HepG2 (cell line): ENCODE data around the gene SMIM20. TPM values are rescaled to one million over a fixed set of nuclear protein-coding genes. Genes with fewer than 3 reads are reported as not detected.
"Not testable (repeated sequence)": the region's sequence is repeated elsewhere in the genome, so short reads cannot be mapped to it uniquely, and the experiment has no call there.

Experiments used
- ATAC-seq: fragments of 200-7000 bp; cut with Tn5 transposase; 3 replicates; pipeline ENCODE4 v1.9.1; 2020; ENCODE audit warnings: mild to moderate bottlenecking, moderate library complexity
- BruUV-seq: library from RNA; stranded (reverse); fragments of 400-500 nt; replicated peaks from 2 replicates; lab custom pipeline; 2021; lab: Mats Ljungman, UMichigan
- CTCF ChIA-PET: fragments of 300-600 bp; formaldehyde crosslinking; extraction: SDS; loops from one replicate; lab custom pipeline; 2021; ENCODE audit warnings: low total read pairs, inconsistent platforms, low intra/inter-chr PET ratio; lab: Yijun Ruan, JAX
- POLR2A ChIA-PET: fragments of 350-600 bp; sonication (Branson Sonifier 250); formaldehyde crosslinking; loops from one replicate; lab custom pipeline; 2020; ENCODE audit warnings: antibody characterized with exemption, inconsistent platforms; lab: Yijun Ruan, JAX
- DNase-seq: peaks from one replicate; pipeline ENCODE4 v3.0.0-alpha.2; 2015; ENCODE audit warnings: low spot score
- FAIRE-seq: peaks from 3 replicates; lab custom pipeline; 2011; peaks lifted over from hg19 to GRCh38; lab: Jason Lieb, UNC
- H2AFZ ChIP-seq: one replicate; pipeline ENCODE4 v1.6.1; 2011; ENCODE audit warnings: low read length, inconsistent platforms
- H3K27ac ChIP-seq: fragments of 300-600 bp; 3 replicates; pipeline ENCODE4 v1.8.0; 2011; ENCODE audit warnings: mixed run types, mild to moderate bottlenecking, mixed read lengths, low read length, inconsistent platforms; ENCODE audit not compliant: insufficient read depth; ENCODE audit errors: extremely low read length
- H3K27me3 ChIP-seq, 2 experiments: fragments of 200-600 bp in 1 of 2; 2 replicates in 1 of 2; 3 replicates in 1 of 2; pipeline versions ENCODE4 v1.6.0 to v1.8.0; 2011; ENCODE audit warnings: low read length in 2 of 2, mild to moderate bottlenecking in 2 of 2, moderate library complexity in 2 of 2, inconsistent platforms in 1 of 2; ENCODE audit not compliant: insufficient read depth in 2 of 2, control insufficient read depth in 1 of 2
- H3K36me3 ChIP-seq, 2 experiments: fragments of 200-600 bp in 1 of 2; replicated peaks in 1 of 2; 2 replicates in 1 of 2; 3 replicates in 1 of 2; pipeline versions ENCODE4 v1.5.1 to v1.8.0; 2011; ENCODE audit warnings: low read length in 2 of 2, inconsistent platforms in 1 of 2; ENCODE audit not compliant: insufficient read depth in 2 of 2, control insufficient read depth in 1 of 2
- H3K4me1 ChIP-seq: 2 replicates; pipeline ENCODE4 v1.5.1; 2012; ENCODE audit warnings: low read length, inconsistent platforms; ENCODE audit not compliant: insufficient read depth
- H3K4me2 ChIP-seq: 2 replicates; pipeline ENCODE4 v1.6.0; 2011; ENCODE audit warnings: low read depth, low read length, inconsistent platforms
- H3K4me3 ChIP-seq, 3 experiments: fragments of 200-600 bp in 1 of 3; sonication (generic), shearing (Covaris generic) in 1 of 3; replicated peaks in 1 of 3; 2 replicates each; pipeline ENCODE4 v1.5.1; 2011 to 2016; ENCODE audit warnings: low read length in 3 of 3, inconsistent platforms in 2 of 3, low read depth in 2 of 3, mild to moderate bottlenecking in 2 of 3, control low read depth in 1 of 3, mixed read lengths in 1 of 3; ENCODE audit not compliant: insufficient read depth in 1 of 3
- H3K79me2 ChIP-seq: one replicate; pipeline ENCODE4 v1.6.1; 2011; ENCODE audit warnings: low read length, inconsistent platforms; ENCODE audit not compliant: insufficient read depth
- H3K9ac ChIP-seq: 2 replicates; pipeline ENCODE4 v1.6.0; 2011; ENCODE audit warnings: mild to moderate bottlenecking, low read depth, low read length, inconsistent platforms; ENCODE audit not compliant: insufficient read depth
- H3K9me3 ChIP-seq: 2 replicates; pipeline ENCODE4 v1.5.1; 2012; ENCODE audit warnings: mild to moderate bottlenecking, low read length
- H4K20me1 ChIP-seq: 2 replicates; pipeline ENCODE4 v1.6.0; 2011; ENCODE audit warnings: inconsistent platforms, mild to moderate bottlenecking, low read length, moderate library complexity; ENCODE audit not compliant: insufficient read depth
- ATF7 ChIP-seq, 2 experiments: fragments of 450-650 bp in 1 of 2; sonication (generic) in 1 of 2; formaldehyde crosslinking in 1 of 2; IDR thresholded peaks; 2 replicates each; pipeline versions ENCODE4 v1.4.0 to v1.6.1; 2016 to 2020; ENCODE audit warnings: antibody characterized with exemption in 1 of 2, mild to moderate bottlenecking in 1 of 2, missing genetic modification reagents in 1 of 2
- ESRRA ChIP-seq: sonication (generic); formaldehyde crosslinking; IDR thresholded peaks from 2 replicates; pipeline ENCODE4 v1.5.1; 2020; ENCODE audit warnings: mild to moderate bottlenecking, low read depth, missing genetic modification reagents
- MYNN ChIP-seq: sonication (generic); formaldehyde crosslinking; IDR thresholded peaks from 2 replicates; pipeline ENCODE4 v1.4.0; 2020; ENCODE audit warnings: mild to moderate bottlenecking, low read depth, missing genetic modification reagents
- NKX3-1 ChIP-seq: sonication (generic); formaldehyde crosslinking; IDR thresholded peaks from 2 replicates; pipeline ENCODE4 v1.5.0; 2020; ENCODE audit warnings: missing genetic modification reagents
- ONECUT2 ChIP-seq: sonication (generic); formaldehyde crosslinking; IDR thresholded peaks from 2 replicates; pipeline ENCODE4 v1.4.0; 2020; ENCODE audit warnings: missing genetic modification reagents
- TEAD2 ChIP-seq: sonication (generic); formaldehyde crosslinking; IDR thresholded peaks from 2 replicates; pipeline ENCODE4 v1.9.0; 2021; ENCODE audit warnings: missing genetic modification reagents
- ZBTB8A ChIP-seq: sonication (generic); formaldehyde crosslinking; IDR thresholded peaks from 2 replicates; pipeline ENCODE4 v1.4.0; 2020; ENCODE audit warnings: mild to moderate bottlenecking, low read depth, missing genetic modification reagents, borderline replicate concordance
- ZNF281 ChIP-seq: sonication (generic); formaldehyde crosslinking; IDR thresholded peaks from 2 replicates; pipeline ENCODE4 v1.4.0; 2020; ENCODE audit warnings: missing genetic modification reagents, borderline replicate concordance
- ZNF367 ChIP-seq: sonication (generic); formaldehyde crosslinking; IDR thresholded peaks from 2 replicates; pipeline ENCODE4 v1.4.0; 2020; ENCODE audit warnings: missing genetic modification reagents, borderline replicate concordance
- ZNF841 ChIP-seq: sonication (generic); formaldehyde crosslinking; IDR thresholded peaks from 2 replicates; pipeline ENCODE4 v1.8.1; 2023; ENCODE audit warnings: missing genetic modification reagents, borderline replicate concordance
- WGBS: methylation state at CpG from one replicate; pipeline ENCODE4 v1.1.6; 2017; ENCODE audit warnings: low lambda C conversion rate; 5-methylcytosine and 5-hydroxymethylcytosine counted together
- in situ Hi-C: cut with HindIII; loops from 2 replicates; pipeline ENCODE4 v1.10.0; 2017; ENCODE audit warnings: low pct_unique_long_range_greater_than_20kb; ENCODE audit not compliant: extremely low pct_ligation_motif_present
- intact Hi-C: fragments of 100-400 bp; cut with micrococcal nuclease; formaldehyde crosslinking; loops from one replicate; pipeline ENCODE4 v1.10.0; 2022; ENCODE audit not compliant: unreplicated experiment
- polyA plus RNA-seq, 8 experiments: library from polyadenylated mRNA; depleted of rRNA in 3 of 8; stranded (reverse) in 7 of 8; unstranded in 1 of 8; fragments of >200 nt; fragmentation: Illumina TruSeq in 4 of 8; extraction: Trizol in 4 of 8; gene quantifications; 2 replicates each; pipeline versions ENCODE4 v1.2.1 to v1.2.3, GENCODE V29; 2011 to 2016; ENCODE audit warnings: low read depth in 4 of 8, missing spikeins in 1 of 8, mixed read lengths in 1 of 8; ENCODE audit not compliant: insufficient read depth in 1 of 8
- total RNA-seq, 5 experiments: library from RNA; depleted of rRNA; stranded (reverse); fragments of >200 nt; fragmentation: Illumina TruSeq; extraction: Trizol; gene quantifications; 2 replicates each; pipeline ENCODE4 v1.2.3, GENCODE V29; 2016; ENCODE audit warnings: low read depth in 1 of 5
- TF ChIP-seq, protein P1 (sequence below): sonication (generic); formaldehyde crosslinking; IDR thresholded peaks from 2 replicates; pipeline ENCODE4 v1.4.0; 2020; ENCODE audit warnings: mild to moderate bottlenecking, missing genetic modification reagents

Gene SMIM20
- total and polyA plus RNA-seq, 2 of the 13 experiments (the other 11 are each of a cell fraction or from before 2014, with no cell fraction given), result 26.3 to 30.2 TPM

DNA sequence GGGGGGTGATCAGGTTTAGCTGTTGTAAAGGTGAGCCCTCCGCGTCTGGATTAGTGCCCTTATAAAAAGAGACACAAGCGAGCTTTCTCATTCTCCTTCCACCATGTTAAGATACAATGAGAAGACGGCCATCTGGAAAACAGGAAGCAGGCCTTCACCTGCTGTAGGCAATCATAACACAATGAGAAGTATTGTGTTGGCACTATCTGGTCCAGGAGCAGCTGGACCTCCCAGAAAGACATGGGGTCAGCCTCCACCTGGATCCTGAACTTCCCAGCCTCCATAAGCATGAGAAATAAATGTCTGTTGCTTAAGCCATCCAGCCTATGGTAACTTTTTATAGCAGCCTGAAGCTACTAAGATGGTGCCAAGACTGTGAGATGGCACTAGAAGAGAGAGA, 8.6 kb upstream of the SMIM20 start:
- WGBS, result 96% methylated on average over 4 of the region's 4 CpGs
- CTCF ChIA-PET, result no interaction called here
- H3K27ac ChIP-seq, result no peak overlapping the region
- H2AFZ ChIP-seq, result no peak overlapping the region
- H3K27me3 ChIP-seq, result no peaks in the 10 kb centered on the region
- peaks cover 28% of the 10 kb centered on the region for H3K4me1 ChIP-seq
- no peaks in the 10 kb centered on the region for H3K9me3 ChIP-seq
- no peak overlapping the region for H3K4me3 ChIP-seq
- POLR2A ChIA-PET, result no interaction called here
- ATAC-seq (no peak), FAIRE-seq (no peak), DNase-seq (no peak)
- in situ Hi-C loops, result no loop called here
- H4K20me1 ChIP-seq, result no peaks in the 10 kb centered on the region
- no peaks in the 10 kb centered on the region for H3K79me2 ChIP-seq
- TF ChIP-seq, protein P1, sequence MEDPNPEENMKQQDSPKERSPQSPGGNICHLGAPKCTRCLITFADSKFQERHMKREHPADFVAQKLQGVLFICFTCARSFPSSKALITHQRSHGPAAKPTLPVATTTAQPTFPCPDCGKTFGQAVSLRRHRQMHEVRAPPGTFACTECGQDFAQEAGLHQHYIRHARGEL (CRISPR knock-in tag), result no peak
- TF ChIP-seq ESRRA (CRISPR knock-in tag), result no peak
- no peak for TF ChIP-seq ZNF367 (CRISPR knock-in tag)
- TF ChIP-seq ATF7 (IDR thresholded peaks at IDR 0.05), result no peak
- TF ChIP-seq ATF7 (CRISPR knock-in tag; IDR thresholded peaks at IDR 0.05), result no peak
- TF ChIP-seq NKX3-1 (CRISPR knock-in tag), result no peak
- TF ChIP-seq MYNN, result no peak
- no peak for TF ChIP-seq ZBTB8A (CRISPR knock-in tag)
- no peak for TF ChIP-seq ZNF841 (CRISPR knock-in tag)
- no peak for TF ChIP-seq ZNF281 (CRISPR knock-in tag)
- TF ChIP-seq ONECUT2 (CRISPR knock-in tag), result no peak
- no peak for TF ChIP-seq TEAD2 (CRISPR knock-in tag)
- H3K9ac ChIP-seq, result no peak overlapping the region
- H3K36me3 ChIP-seq, result no peaks in the 10 kb centered on the region
- intact Hi-C loops, result no loop called here
- no peak overlapping the region for H3K4me2 ChIP-seq
- no TSS peak for BruUV-seq

- BruUV-seq, H3K9ac ChIP-seq, ATAC-seq, H3K36me3 ChIP-seq, H2AFZ ChIP-seq, H3K4me2 ChIP-seq, H3K27ac ChIP-seq, H3K9me3 ChIP-seq, H3K79me2 ChIP-seq, H3K4me3 ChIP-seq, intact Hi-C loops, POLR2A ChIA-PET, H3K27me3 ChIP-seq, DNase-seq, CTCF ChIA-PET, H4K20me1 ChIP-seq, FAIRE-seq, in situ Hi-C loops: not testable (repeated sequence)
- 66% methylated on average over 11 of the region's 11 CpGs for WGBS
- H3K4me1 ChIP-seq, result peaks cover 28% of the 10 kb centered on the region
Measured at GRCh38 chr4:25906113-25906512, 7.9 kb upstream of the SMIM20 start.
